SU-DHL-6 (cell line): ENCODE results near the gene DIP2C.

Source experiments
- H2AFZ ChIP-seq: fragments of 200-600 bp; sonication (generic); 2 replicates; pipeline ENCODE4 v1.6.1; 2014; ENCODE audit warnings: low read depth, mild to moderate bottlenecking, moderate library complexity, mixed read lengths, antibody characterized with exemption, low read length; ENCODE audit not compliant: severe bottlenecking
- H3F3A ChIP-seq: fragments of 200-600 bp; shearing (Covaris generic); 2 replicates; pipeline ENCODE4 v1.6.0; 2016; ENCODE audit warnings: antibody characterized with exemption, mild to moderate bottlenecking; ENCODE audit not compliant: insufficient read depth
- H3K27ac ChIP-seq: fragments of 200-600 bp; sonication (generic); 2 replicates; pipeline ENCODE4 v1.5.1; 2016; ENCODE audit warnings: low read depth, mild to moderate bottlenecking, low read length, moderate library complexity, mixed read lengths
- H3K27me3 ChIP-seq: fragments of 200-600 bp; sonication (generic), shearing (Covaris generic); 2 replicates; pipeline ENCODE4 v1.6.0; 2014; ENCODE audit warnings: mild to moderate bottlenecking, low read length
- H3K36me3 ChIP-seq: fragments of 200-600 bp; sonication (generic); 2 replicates; pipeline ENCODE4 v1.6.1; 2014; ENCODE audit warnings: mild to moderate bottlenecking, low read length, mixed read lengths
- H3K4me2 ChIP-seq: fragments of 300-600, 200-600 bp; shearing (Covaris generic), sonication (generic); 2 replicates; pipeline ENCODE4 v1.6.0; 2014; ENCODE audit warnings: low read length, low read depth, mild to moderate bottlenecking; ENCODE audit not compliant: poor library complexity, severe bottlenecking
- H3K4me3 ChIP-seq: fragments of 200-600 bp; sonication (generic); 2 replicates; pipeline ENCODE4 v1.5.1; 2014; ENCODE audit warnings: antibody characterized with exemption, low read length, mild to moderate bottlenecking, mixed read lengths; ENCODE audit not compliant: insufficient read depth, poor library complexity, severe bottlenecking
- H3K79me2 ChIP-seq: fragments of 200-600 bp; sonication (generic); 2 replicates; pipeline ENCODE4 v1.6.1; 2014; ENCODE audit warnings: mild to moderate bottlenecking, low read length, moderate library complexity; ENCODE audit not compliant: insufficient read depth
- H3K9ac ChIP-seq: fragments of 200-600 bp; sonication (generic); 2 replicates; pipeline ENCODE4 v1.7.0; 2014; ENCODE audit warnings: mild to moderate bottlenecking, low read length
- H3K9me2 ChIP-seq: fragments of 200-600 bp; sonication (generic); replicated peaks from 2 replicates; pipeline ENCODE4 v1.6.1; 2014; ENCODE audit warnings: low read length; ENCODE audit not compliant: insufficient read depth
- H3K9me3 ChIP-seq: fragments of 200-600 bp; sonication (generic); 2 replicates; pipeline ENCODE4 v1.6.1; 2014; ENCODE audit warnings: low read length, mixed read lengths; ENCODE audit not compliant: insufficient read depth
- H4K20me1 ChIP-seq: fragments of 200-600 bp; sonication (generic); 2 replicates; pipeline ENCODE4 v1.6.1; 2014; ENCODE audit warnings: low read depth, mild to moderate bottlenecking, antibody characterized with exemption, low read length, moderate library complexity, mixed read lengths
- EZH2phosphoT487 ChIP-seq: fragments of 200-600 bp; sonication (generic), shearing (Covaris generic); conservative IDR thresholded peaks from 2 replicates; pipeline ENCODE4 v1.6.1; 2018; ENCODE audit warnings: mild to moderate bottlenecking, antibody characterized with exemption, low read length, moderate library complexity, mixed read lengths
- TF ChIP-seq, protein P1 (sequence below): fragments of 200-600 bp; sonication (generic); IDR thresholded peaks from one replicate; pipeline ENCODE4 v1.5.1; 2017; ENCODE audit warnings: antibody characterized with exemption, mild to moderate bottlenecking, low read length, moderate library complexity; ENCODE audit not compliant: insufficient read depth, poor library complexity, severe bottlenecking

The DIP2C gene

DNA sequence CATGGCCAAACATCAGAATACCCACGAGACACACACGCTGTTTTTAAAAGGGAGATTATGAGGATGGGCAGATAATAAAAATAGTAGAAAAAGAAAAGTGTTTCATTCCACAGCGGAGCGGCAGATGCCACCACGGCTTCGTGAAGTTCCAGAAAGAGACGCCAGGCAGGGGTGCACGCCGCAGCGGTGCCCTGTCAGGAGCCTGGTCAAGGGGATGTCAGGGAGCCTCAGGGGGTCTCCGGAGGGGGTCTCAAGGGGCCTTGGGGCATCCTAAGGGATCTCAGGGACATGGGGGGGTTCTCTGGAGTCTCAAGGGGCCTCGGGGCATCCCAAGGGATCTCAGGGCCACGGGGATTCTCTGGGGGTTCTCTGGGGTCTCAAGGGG lies 300.8 kb downstream of the DIP2C start:
- no peaks in the 10 kb centered on the region for H3K9me2 ChIP-seq
- no peak overlapping the region for H3K4me2 ChIP-seq
- TF ChIP-seq, protein P1, sequence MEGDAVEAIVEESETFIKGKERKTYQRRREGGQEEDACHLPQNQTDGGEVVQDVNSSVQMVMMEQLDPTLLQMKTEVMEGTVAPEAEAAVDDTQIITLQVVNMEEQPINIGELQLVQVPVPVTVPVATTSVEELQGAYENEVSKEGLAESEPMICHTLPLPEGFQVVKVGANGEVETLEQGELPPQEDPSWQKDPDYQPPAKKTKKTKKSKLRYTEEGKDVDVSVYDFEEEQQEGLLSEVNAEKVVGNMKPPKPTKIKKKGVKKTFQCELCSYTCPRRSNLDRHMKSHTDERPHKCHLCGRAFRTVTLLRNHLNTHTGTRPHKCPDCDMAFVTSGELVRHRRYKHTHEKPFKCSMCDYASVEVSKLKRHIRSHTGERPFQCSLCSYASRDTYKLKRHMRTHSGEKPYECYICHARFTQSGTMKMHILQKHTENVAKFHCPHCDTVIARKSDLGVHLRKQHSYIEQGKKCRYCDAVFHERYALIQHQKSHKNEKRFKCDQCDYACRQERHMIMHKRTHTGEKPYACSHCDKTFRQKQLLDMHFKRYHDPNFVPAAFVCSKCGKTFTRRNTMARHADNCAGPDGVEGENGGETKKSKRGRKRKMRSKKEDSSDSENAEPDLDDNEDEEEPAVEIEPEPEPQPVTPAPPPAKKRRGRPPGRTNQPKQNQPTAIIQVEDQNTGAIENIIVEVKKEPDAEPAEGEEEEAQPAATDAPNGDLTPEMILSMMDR = no peak
- TF ChIP-seq EZH2phosphoT487 = no peak

DNA sequence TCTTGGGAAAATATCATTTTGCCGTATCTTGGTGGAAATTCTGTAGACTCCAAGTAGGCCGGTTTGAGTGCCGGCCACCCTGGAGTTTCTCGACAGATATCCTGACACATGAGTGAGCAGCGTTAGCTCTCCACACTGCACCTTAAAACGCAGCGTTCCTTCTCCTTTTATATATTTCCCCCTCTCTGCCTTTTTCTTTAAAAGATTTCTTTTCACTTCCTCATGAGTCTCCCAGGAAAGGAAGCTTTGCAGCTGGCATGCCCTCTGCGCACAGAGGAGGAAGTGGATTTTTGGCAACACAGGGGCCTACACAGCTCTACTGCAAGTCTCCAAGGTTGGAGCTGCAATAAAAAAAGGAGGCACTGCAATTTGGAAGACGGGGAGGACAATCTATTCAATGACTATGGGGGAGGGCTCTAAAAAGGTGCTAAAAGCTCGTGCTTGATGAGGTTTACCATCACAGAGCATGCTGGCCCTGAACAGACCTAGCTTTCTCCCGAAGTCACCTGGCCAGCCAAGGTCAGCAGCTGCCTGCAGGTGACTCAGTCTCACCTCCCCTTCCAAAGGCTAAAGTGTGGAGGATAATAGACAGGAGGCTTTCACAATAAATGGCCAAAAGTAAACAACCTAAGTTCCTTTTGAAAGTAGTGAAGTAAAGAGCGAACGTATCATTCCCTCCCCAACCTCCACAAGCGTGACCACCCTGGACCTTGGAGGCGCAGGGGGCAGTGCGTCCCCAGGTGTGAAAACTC lies 301.4 kb downstream of the DIP2C start:
- no peak overlapping the region for H3K4me3 ChIP-seq
- H3K27ac ChIP-seq = no peak overlapping the region
- H2AFZ ChIP-seq = no peak overlapping the region
- H3K9me2 ChIP-seq = no peaks in the 10 kb centered on the region
- H3K27me3 ChIP-seq = no peaks in the 10 kb centered on the region
- no peaks in the 10 kb centered on the region for H4K20me1 ChIP-seq
- no peak overlapping the region for H3K9ac ChIP-seq
- H3F3A ChIP-seq = no peaks in the 10 kb centered on the region
- no peaks in the 10 kb centered on the region for H3K79me2 ChIP-seq
- H3K36me3 ChIP-seq = no peaks in the 10 kb centered on the region
- no peak overlapping the region for H3K4me2 ChIP-seq
- TF ChIP-seq, protein P1 = no peak
- no peak for TF ChIP-seq EZH2phosphoT487
- no peaks in the 10 kb centered on the region for H3K9me3 ChIP-seq

More for the DNA sequence above, 300.8 kb downstream of the DIP2C start:
- H3K79me2 ChIP-seq = no peaks in the 10 kb centered on the region
- no peak overlapping the region for H3K4me3 ChIP-seq
- H4K20me1 ChIP-seq = no peaks in the 10 kb centered on the region
- no peaks in the 10 kb centered on the region for H3K9me3 ChIP-seq
- no peaks in the 10 kb centered on the region for H3K36me3 ChIP-seq
- H3F3A ChIP-seq = no peaks in the 10 kb centered on the region
- no peaks in the 10 kb centered on the region for H3K27me3 ChIP-seq
- H3K27ac ChIP-seq = no peak overlapping the region
- H3K9ac ChIP-seq = no peak overlapping the region
- H2AFZ ChIP-seq = no peak overlapping the region

DNA sequence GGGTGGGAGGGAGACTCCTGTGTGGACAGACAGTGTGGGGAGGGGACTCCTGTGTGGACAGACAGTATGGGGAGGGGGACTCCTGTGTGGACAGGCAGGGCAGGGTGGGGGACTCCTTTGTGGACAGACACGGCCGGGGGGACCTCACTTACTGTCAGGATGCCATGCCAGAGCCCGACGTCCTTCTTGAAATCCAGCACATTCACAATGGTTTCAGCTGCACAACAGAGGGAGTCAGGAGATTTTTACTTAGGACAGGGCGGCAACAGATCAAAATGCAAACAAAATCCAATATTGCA lies 301.9 kb downstream of the DIP2C start:
- Histone ChIP-seq H4K20me1 (no peaks in the 10 kb centered on the region), H3K4me3 (no peak overlapping the region), H3K4me2 (no peak overlapping the region), H3K36me3 (no peaks in the 10 kb centered on the region), H3K9me3 (no peaks in the 10 kb centered on the region), H3K27me3 (no peaks in the 10 kb centered on the region), H3K9ac (no peak overlapping the region), H3F3A (no peaks in the 10 kb centered on the region), H2AFZ (no peak overlapping the region), H3K27ac (no peak overlapping the region), H3K9me2 (no peaks in the 10 kb centered on the region), H3K79me2 (no peaks in the 10 kb centered on the region)
- no peak for TF ChIP-seq EZH2phosphoT487
- TF ChIP-seq, protein P1 = no peak
